GM21576 (cell line): ENCODE results near the gene PPP2R2D.
A peak's percentile ranks its signal among the peaks of the same experiment; 100 is the strongest.

Experiments
- ATAC-seq: cut with Tn5 transposase; IDR thresholded peaks from one replicate; pipeline ENCODE4 v1.9.1; 2021; ENCODE audit warnings: mild to moderate bottlenecking, moderate library complexity; ENCODE audit not compliant: unreplicated experiment

Gene PPP2R2D

DNA sequence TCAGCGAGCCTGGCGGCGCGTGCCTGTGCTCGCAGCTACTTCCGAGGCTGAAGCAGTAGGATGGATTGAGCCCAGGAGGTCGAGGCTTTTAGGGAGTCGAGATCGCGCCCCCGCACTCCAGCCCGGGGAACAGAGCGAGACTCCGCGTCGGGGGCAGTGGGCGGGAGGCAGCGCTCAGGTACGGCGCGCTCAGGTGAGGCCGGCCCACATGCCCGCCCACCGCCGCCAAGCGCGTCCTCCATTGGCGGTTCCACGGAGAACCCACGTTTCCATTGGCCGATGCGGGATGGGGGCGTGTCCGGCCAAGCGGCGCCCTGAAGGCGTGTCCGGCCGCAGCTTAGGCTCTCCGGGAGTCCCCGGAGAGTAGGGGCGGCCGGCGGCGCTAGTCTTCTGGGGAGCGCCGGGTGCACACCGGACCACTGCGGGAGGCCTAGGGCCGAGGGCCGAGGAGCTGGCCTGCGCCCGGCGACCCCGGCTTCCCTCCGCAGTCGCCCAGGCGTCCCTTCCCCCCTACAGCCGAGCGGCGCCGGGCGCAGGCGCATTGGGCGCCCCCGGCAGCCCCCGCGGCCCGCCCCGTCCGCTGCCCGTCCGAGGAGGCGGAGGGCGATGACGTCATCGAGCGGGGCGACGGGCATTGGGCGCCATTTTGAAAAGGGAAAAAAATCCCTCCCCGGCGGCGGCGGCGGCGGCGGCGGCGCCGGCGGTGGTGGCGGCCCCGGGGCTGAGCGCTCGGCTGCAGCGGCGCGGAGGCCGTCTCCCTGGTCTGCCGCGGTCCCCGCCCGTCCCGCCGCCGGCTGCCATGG, at the start of gene PPP2R2D:
PPP2R2D (plus strand) TSS at position 659 of the 803 bp plus-strand sequence; CDS start at position 800, 141 bp downstream.
- ATAC-seq: peak; percentile 86

DNA sequence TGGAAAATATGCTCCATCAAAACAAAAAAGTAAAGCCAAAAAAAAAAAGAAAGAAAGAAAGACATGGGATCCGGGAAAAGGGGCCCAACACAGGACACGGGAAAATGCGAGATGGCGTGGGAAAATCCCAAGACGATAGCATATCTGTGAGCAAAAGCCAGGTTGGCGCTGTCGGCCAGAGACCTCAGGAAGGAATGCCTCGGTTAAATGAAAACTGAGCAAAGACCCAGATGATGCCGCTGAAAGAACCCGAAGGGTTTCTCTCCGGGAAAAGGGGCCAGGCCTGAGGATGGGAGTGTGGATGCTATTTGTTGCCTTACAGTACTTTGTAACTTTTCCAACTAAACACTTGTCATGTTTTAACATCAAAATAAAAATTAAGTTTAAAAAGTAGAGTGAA, 49.5 kb upstream of the PPP2R2D start:
- no peak for ATAC-seq

DNA sequence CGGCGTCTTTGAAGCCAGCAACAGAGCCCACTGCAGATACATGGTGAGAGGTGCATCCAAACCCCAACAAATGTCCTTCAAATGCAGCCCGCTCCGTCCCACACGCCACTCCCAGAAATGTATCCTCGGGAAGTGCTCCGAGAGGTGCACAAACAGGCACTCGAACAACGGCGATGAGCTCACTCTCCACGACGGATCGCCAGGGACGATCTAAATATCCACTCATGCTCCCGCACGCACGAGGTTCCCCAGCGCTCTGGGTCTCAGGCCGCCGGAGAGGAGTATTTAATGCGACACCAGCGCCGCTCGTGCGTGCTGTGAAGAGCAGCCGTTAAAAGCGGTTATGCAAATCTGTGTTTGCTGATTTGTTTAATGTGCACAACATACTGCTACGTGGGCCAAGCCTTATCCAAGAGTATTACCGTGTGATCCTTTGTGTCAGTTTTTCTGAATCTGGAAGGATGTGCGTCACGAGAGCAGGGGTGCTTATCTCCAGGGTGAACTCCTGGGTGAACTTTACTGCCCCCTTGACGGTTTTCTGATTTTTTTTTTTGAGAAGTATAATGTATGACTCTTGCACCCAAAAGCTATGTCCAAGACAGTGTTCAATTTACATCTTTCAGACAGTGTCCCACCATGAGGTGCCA, 48.5 kb upstream of the PPP2R2D start:
- ATAC-seq: no peak

DNA sequence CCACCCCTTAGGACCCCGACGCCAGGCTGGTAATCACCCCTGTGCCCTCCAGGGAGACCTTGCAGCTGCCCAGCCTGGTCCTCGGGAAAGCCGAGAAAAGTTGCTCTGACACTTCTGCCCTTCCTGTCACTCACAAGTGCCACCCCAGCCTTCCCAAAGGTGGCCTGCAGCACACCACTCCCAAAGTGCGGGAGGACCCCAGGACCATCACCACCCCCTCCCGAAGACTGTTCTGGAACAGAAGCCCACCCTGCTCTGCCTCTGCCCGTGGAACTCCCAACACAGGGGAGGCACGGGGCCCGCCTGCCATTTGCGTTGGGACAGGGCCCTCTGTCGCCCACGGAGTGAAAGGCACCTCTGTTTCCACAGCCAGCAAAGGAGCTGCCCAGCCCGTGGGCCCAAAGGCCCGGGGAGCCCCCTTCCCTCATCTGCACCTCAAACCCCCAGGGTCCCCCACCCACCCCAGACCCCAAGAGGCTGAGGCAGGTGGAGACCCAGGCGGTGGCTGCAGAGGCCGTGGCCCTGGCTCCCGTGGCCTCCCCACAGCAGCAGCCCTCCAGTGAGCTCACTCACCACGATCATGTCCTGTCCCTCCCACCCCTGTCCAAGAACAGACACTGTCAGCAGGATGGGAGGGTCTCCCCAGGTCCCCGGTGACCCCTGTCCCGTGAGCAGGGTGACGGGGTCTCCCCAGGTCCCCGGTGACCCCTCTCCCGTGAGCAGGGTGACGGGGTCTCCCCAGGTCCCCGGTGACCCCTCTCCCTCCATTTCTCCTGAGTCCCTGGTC, 47.8 kb upstream of the PPP2R2D start:
- no peak for ATAC-seq

DNA sequence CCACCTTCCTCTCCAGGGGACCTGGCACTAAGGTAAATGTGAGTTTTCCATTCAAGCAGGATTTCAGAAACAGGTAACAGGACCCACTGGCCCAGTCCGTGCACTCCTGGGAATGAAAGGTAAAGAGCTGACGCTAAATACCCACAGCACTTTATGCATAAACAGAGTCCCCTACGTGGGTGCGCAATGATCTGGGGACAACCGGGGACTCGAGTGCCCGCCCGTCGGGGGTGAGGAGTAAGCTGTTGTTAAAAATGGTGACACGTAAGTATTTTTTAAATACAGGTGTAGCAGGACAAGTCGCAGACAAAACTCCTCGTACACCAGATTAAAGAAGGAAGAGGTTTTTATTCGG, 47.2 kb upstream of the PPP2R2D start:
- no peak for ATAC-seq

DNA sequence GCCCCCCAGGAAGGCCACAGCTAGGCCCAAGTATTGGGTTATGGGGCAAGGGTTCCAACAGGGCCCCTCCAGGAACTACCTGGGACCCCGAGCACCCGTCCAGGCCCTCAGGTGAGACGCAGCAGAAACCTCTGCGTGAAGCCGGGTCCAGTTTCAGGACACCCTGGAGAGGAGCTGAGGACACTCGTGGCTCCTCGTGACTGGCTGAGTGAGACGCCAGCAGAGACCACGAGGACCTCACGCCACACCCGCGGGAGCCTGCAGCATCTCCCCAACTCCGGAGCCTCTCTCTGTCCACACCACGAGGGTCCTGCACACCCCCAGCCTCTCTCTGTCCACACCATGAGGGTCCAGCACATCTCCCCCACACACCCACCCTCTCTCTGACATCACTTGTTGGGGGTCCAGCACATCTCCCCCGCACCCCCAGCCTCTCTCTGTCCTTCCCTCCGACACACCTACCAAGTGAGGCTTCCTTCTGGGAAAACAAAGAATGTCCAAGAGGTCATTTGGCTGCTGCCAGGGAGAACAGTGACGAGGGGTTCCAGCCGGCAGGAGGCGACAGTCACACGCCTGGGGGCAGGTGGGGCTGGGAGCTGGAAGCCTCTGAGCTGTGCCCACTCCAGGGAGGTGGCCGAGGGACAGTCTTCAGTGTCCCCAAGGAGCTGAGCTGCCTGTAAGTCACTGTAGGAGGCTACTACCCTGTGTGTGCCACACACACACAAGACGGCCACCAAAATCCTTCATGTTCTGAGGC, 46.1 kb upstream of the PPP2R2D start:
- no peak for ATAC-seq

DNA sequence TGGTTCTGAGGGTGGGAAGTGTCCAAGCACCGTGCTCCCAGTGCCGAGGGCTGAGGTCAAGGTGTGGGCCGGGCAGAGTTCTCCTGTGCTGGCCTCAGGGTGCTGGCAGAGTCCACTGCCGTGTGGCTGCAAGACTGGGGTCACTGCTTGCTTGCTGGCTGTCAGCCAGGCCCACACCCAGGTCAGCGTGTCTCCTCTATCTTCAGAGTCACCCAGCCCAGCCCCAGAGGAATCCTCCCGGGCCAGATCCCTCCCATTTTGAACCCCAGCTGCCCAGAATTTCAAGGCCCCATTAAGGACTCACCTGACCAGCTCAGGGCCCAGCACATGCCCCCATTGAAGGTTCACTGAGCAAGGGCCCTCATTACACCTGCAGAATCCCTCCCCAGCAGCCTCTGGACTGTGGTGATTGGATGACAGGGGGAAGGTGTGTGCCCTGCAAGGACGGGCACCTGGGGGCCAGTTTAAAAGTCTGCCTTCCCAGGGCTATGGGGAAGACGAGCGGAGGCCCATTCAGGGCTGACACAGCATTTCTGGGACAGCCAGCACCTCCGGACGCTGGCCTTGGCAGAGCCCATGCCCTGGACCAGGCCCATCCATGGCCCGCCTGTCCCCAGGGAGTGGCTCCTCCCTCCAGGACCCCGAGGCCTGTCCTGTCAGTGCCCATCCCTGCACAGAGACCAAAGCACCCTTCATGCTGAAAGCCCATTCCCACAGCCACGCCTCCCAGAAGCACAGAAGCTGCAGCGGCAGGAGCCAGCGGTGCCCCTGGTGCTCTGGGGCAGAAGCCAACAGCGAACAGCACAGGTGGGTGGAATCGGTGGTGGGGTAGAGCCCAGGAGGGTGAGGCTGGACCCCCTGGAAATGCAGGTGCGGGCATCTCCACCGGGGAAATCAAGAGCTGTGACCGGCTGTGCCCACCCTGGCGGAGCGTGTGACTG, 45.1 kb upstream of the PPP2R2D start:
- ATAC-seq: no peak

DNA sequence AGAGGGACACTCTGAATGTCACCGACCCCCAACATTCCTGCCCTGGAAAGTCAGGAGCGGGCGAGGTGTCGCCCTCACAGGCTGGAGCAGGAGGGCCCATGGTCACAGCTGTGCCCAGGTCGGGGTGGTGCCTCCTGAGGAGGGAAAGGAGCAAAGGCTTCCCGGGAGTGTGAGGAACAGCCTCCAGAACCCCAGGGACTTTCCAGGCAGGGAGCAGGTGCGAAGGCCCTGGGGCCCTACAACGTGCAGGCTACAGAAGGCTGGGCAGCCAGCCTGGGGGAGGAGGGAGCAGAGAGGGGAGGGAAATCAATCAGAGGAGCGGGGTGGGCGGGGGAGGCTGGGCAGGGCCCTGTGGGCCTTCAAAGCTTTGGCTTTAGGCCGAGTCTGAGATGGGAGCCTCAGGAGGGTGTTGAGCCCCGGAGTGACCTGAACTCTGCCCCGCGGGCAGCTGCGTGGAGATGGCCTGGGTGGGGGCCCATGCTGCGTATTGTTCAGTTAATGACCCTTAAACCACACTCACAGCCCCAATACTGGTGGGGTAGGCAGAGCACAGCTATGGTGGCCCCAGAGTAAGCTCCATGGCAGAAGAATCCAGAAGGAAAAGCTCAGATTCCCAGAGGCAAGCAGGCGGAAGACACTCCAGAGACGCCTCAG, 44.2 kb upstream of the PPP2R2D start:
- ATAC-seq: no peak

DNA sequence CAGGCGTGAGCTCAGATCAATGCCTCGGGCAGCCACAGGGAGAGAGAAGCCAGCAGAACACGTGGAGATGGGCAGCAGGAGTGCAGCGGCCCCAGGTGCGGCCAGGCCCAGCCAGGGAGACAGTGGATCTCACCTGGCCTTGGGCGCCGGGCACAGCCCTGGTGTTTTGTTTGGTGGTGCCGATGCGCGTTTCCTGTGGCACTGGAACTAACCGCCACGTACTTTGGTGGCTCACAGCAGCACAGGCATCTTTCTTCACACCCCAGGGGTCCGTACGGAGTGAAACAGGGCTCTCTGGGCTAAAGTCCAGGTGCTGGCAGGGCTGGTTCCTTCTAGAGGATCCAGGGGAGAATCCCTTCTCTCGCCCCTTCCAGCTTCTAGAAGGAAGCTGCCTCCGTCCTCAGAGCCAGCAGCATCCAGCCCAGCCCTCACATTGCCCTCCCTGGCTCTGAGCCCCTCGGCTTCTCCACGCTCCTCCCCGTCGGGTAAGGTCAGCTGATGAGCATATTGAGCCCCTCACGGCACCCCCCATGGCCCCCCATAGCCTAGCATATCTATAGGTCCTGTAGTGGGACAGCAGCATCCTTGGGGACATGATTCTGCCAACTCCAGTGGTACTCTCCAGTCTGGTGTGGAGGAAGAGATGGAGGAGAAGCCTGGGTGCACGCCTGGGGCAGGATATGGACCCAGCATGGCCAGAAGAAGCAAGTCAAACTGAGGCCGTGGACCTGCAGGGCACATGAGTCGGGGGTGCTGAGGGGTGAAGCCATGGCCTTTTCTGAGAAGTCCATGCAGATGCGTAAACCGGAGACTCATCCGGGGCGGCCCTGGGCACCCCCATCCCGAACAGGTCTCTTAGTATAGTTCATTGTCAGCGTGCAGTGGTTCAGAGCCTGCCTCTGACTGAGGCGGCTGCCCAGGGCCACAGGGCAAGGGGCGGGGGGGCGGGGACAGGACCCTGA, 43.4 kb upstream of the PPP2R2D start:
- ATAC-seq: no peak

DNA sequence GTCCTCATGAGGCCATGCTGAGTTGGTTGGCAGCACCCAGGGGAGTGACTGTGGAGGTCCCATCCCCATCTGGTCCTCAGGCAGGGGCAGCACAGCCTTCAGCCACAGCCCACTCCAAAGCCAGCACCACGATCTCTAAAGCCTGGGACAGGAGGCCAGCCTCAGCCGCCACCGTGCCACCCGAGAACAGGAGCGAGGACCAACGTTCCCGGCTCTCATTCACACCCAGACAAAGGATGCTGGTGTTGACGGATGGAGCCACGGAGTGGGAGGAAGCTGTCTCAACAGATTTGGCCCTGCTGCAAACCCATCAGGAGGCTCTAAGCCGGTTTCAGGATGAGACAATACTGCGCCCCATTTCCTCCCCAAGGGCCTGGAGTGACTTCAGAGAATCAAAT, 42.7 kb upstream of the PPP2R2D start:
- ATAC-seq: no peak

DNA sequence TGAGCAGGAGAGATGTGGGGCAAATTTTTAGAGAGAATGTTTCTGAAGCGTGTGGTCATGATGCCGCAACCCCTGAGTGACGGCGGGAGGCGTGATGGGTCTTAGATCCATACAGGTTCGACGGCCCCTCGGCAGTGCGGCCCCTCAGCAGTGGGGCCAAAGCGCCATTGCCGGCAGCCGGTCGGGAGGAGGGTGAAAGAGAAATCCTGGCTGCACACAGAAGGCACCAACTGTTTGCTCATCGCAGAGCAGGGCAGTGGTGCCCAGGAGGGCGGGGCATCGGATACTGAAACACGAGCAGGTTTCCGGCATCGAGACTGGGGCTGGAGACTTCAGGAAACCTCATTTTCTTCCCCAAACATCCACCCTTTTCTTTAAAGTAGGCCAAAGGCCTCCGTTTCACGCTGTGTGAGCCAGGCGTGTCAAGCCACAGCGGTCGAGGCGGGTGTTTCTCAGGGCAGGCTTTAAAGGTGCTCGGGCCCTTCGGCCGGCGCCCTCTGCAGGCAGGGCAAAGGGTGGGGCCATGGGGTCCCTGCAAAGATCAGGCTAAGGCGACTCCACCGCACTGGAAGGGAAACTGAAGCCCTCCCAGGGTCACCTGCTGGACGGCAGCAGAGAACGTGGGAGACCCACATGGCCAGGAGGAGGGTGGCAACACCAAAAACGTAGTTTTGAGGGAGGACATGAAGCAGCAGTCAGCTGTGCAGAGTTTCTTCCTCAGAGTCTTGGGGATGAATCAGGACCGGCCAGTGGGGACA, 42.0 kb upstream of the PPP2R2D start:
- ATAC-seq: no peak

DNA sequence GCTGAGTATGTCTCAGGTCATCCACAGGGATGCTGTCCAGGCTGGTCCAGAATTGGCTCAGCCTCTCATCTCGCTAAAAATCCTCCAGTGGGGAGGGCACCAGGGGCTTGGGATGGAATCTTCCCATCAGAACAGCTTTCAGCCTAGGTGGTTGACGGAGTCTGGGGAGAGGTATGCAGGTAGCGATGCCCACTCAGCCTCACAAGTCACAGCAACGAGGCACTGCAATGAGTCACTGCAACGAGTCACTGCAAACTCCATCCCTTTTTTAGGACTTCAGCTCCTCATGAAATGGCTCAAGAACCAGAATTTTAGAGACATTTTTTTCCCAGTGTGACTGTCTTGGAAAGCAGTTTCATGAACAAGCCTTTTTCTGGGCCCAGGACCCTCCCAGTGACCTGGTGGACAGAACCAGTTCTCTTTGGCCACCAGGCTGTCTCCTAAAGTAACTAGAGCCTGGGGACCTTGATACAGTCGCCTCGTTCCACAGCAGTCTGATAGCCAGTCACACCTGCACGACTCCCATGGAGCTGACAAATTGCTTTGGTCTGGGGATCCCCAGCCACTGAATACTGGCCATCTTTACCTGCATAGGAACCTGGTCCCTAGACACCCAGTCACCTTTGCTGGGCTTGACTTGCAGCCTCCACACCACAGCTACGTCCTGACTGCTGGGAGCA, 41.3 kb upstream of the PPP2R2D start:
- no peak for ATAC-seq

DNA sequence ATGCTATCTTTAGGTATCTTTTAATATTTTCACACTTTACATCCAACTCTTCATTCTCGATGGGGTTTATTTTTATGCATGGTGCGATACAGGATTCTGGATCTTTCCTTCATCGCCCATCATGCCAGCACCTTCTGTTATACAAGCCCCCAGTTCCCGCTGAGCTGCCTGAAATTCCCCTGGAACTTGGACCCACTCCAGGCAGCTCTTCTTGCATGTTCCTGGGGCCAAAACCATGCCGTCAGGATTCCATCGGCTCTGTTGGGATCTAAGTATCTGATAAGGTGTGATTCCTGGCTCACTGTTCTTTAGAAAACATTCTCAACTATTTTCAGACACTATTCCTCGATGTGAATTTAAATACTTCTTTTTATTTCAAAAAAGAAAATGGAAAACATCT, 40.5 kb upstream of the PPP2R2D start:
- no peak for ATAC-seq

DNA sequence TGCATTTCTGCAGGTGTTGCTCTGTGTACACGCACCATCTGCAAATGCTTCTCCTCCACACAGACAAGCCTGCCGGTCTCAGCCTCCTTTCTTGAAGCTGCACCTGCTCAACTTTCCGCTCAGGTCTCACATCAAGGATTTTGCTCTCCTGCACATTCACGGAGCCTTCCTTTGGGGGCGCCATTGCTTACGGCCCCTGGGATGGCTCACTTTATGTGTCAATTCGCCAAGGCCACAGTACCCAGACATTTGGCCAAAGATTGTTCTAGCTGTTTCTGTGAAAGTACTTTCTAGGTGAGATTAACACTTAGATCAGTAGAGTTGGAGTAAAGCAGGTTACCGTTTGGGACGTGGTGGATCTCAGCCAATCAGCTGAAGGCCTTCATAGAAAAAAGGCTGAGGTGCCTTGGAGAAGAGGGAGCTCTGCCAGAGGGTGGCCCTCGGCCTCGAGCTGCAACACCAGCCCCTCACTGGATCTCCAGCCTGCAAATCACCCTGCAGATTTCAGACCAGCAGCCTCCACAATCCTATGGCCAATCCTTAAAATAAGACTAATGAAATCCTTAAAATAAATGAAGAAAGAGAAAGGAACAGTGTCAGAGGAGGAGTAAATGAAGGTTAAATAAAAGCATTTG, 39.9 kb upstream of the PPP2R2D start:
- ATAC-seq: no peak

DNA sequence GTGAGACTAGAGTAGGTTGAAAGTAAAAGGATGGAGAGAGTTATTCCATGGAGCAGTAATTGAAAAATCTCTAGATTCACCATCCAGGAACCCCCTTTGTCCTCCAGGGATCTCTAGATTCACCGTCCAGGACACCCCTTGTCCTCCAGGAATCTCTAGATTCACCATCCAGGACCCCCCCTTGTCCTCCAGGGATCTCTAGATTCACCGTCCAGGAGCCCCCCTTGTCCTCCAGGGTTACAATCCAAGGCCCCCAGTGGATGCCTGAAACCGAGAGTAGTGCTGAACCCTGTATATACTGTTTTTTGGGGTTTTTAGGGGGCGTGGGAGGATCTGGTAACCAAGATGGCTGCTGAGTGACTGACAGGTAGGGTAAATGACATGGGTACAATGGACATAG, 38.3 kb upstream of the PPP2R2D start:
- no peak for ATAC-seq

DNA sequence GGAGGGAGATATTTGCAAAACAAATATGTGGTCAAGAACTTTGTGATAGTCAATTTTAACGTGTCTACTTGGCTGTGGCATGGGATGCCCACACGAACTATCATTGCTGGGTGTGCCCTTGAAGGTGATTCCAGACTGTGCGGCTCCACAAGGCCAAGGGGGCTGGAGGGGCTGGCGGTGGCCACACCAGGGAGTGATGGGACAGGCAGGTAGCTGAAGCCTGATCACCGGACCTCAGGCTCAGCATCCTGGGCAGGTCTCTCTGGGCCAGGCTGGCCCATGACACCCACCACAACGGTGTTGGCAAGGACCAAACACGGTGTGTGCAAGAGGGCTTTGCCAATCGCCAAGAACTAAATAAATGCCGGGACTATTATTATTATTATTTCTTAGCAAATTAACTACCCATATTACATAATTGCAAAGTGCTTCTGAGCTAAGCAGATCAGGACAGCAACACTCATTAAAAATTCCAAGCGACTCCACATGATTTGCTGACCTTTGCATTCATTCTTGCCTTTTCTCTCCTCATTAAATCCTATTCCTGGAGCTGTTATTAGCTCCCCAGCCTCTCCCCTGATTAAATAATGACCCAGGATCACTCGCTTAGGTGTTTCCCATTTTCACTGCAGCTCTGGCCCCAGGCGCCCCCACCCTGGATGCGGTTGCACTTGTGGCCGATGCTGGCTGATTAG, 35.4 kb upstream of the PPP2R2D start:
- ATAC-seq: no peak
